ENCODE data around the gene DIO1. TPM values are rescaled to one million over a fixed set of nuclear protein-coding genes. Genes with fewer than 3 reads are reported as not detected.
A peak's percentile ranks its signal among the peaks of the same experiment; 100 is the strongest.

DIO1 gene
- total and polyA plus RNA-seq, 2 donors (not counting 1 experiment from before 2014, with no cell fraction given) = not detected

- Histone ChIP-seq H3K9ac (ENCODE audit: low read length) (no peak overlapping the region), H3K27ac (ENCODE audit: low read length in 2 of 2) (no peak overlapping the region), H3K79me2 (ENCODE audit: control insufficient read depth, insufficient read depth, low read length) (peaks cover 31% of the 10 kb centered on the region), H2AFZ (ENCODE audit: insufficient read depth, low read depth, low read length, poor library complexity, severe bottlenecking) (no peak overlapping the region), H3K4me3 (ENCODE audit: control extremely low read depth in 1 of 5, extremely low read depth in 1 of 5, insufficient read depth in 1 of 5, low read depth in 2 of 5, low read length in 4 of 5) (no peak overlapping the region), H3K9me3 (ENCODE audit: control extremely low read depth in 1 of 3, control insufficient read depth in 2 of 3, insufficient read depth in 1 of 3, low read length in 2 of 3) (no peaks in the 10 kb centered on the region), H3K4me1 (ENCODE audit: control insufficient read depth in 2 of 2, insufficient read depth in 2 of 2, low read length in 2 of 2) (peaks cover 16 to 20% of the 10 kb centered on the region in 2 donors), H3K4me2 (replicated peaks; ENCODE audit: low read depth, low read length, poor library complexity, severe bottlenecking) (peak overlapping the region; percentile 89), H4K20me1 (ENCODE audit: control insufficient read depth, insufficient read depth, low read length, poor library complexity, severe bottlenecking) (no peaks in the 10 kb centered on the region), H3K27me3 (replicated peaks in 1 of 4; ENCODE audit: control extremely low read depth in 1 of 4, control insufficient read depth in 3 of 4, insufficient read depth in 4 of 4, low read length in 3 of 4) (no peaks in the 10 kb centered on the region), H3K36me3 (replicated peaks in 1 of 2; ENCODE audit: control extremely low read depth in 1 of 2, control insufficient read depth in 1 of 2, extremely low read depth in 1 of 2, insufficient read depth in 2 of 2, low read length in 1 of 2) (no peaks in the 10 kb centered on the region)
- Mint-ChIP-seq H3K27me3 (no peaks in the 10 kb centered on the region), H3K27ac (peak overlapping the region; percentile 42), H3K9me3 (ENCODE audit: insufficient read depth) (no peaks in the 10 kb centered on the region), H3K4me1 (peaks cover 37% of the 10 kb centered on the region), H3K4me3 (peak overlapping the region; percentile 62)
- DNase-seq (no peak), ATAC-seq (ENCODE audit: low read depth) (no peak)
- POLR2A ChIA-PET = interaction anchor here (2.2 kb wide), 1 partner anchor 53 kb away, joined by 13 read pairs; the partner anchor contains the start of gene YIPF1
- no peak for TF ChIP-seq EZH2 (IDR thresholded peaks at IDR 0.05; ENCODE audit: borderline replicate concordance, insufficient read depth, low read depth, low read length, poor library complexity, severe bottlenecking)
- no peak for TF ChIP-seq CTCF (IDR thresholded peaks at IDR 0.05)
- CTCF ChIA-PET = interaction anchor here (1.3 to 11.4 kb wide), 2 partner anchors 82 to 546 kb away, joined by 4 to 180 read pairs; no protein-coding TSS in a partner anchor
- intact Hi-C loops (cut with micrococcal nuclease) = loop anchor here (10.0 kb wide), 1 partner anchor 1579 kb away; the partner anchor contains the start of gene CC2D1B
- 99% methylated on average over 10 of the region's 14 CpGs for WGBS (ENCODE audit: insufficient coverage)
Measured at GRCh38 chr1:53943490-53944043, 49.6 kb downstream of the DIO1 start.
